OCI-LY7 (cell line): ENCODE results near the gene ADNP2.

Source experiments
- EZH2phosphoT487 ChIP-seq: fragments of 200-600 bp; sonication (generic); IDR thresholded peaks from 2 replicates; pipeline ENCODE4 v1.6.1; 2018; ENCODE audit warnings: low read depth, borderline replicate concordance, mild to moderate bottlenecking, mixed run types, antibody characterized with exemption, low read length, moderate library complexity, mixed read lengths
- TF ChIP-seq, protein P1 (sequence below): fragments of 200-600 bp; sonication (generic); conservative IDR thresholded peaks from 2 replicates; pipeline ENCODE4 v1.5.1; 2014; ENCODE audit warnings: mild to moderate bottlenecking, antibody characterized with exemption, low read length, moderate library complexity, mixed read lengths

DNA sequence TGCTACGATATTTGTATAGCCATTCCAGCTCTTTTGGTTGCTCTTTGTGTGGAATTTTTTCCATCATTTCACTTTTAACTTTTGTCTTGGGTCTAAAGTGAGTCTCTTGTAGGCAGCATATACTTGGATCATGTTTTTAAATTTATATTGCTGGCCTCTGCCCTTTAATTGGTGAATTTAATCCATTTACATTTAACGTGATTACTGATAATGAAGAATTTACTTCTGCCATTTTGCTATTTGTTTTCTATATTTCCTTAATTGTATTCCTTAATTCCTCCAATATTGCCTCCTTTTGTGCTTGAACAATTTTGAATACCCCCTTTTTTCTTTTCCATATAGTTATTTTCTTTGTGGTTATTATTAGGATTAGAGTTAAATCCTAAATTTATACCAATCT lies 21.0 kb upstream of the ADNP2 start:
- TF ChIP-seq, protein P1, sequence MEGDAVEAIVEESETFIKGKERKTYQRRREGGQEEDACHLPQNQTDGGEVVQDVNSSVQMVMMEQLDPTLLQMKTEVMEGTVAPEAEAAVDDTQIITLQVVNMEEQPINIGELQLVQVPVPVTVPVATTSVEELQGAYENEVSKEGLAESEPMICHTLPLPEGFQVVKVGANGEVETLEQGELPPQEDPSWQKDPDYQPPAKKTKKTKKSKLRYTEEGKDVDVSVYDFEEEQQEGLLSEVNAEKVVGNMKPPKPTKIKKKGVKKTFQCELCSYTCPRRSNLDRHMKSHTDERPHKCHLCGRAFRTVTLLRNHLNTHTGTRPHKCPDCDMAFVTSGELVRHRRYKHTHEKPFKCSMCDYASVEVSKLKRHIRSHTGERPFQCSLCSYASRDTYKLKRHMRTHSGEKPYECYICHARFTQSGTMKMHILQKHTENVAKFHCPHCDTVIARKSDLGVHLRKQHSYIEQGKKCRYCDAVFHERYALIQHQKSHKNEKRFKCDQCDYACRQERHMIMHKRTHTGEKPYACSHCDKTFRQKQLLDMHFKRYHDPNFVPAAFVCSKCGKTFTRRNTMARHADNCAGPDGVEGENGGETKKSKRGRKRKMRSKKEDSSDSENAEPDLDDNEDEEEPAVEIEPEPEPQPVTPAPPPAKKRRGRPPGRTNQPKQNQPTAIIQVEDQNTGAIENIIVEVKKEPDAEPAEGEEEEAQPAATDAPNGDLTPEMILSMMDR = no peak
- TF ChIP-seq EZH2phosphoT487 = no peak
